HPDE6-E6E7 (cell line): Measurements from ENCODE around the gene UMODL1.
"Not testable (repeated sequence)": the region's sequence is repeated elsewhere in the genome, so short reads cannot be mapped to it uniquely, and the experiment has no call there.

Experiments
- DNase-seq: peaks from one replicate; pipeline ENCODE4 v3.0.0; 2011; ENCODE audit warnings: missing footprints; ENCODE audit errors: extremely low spot score

Gene UMODL1

DNA sequence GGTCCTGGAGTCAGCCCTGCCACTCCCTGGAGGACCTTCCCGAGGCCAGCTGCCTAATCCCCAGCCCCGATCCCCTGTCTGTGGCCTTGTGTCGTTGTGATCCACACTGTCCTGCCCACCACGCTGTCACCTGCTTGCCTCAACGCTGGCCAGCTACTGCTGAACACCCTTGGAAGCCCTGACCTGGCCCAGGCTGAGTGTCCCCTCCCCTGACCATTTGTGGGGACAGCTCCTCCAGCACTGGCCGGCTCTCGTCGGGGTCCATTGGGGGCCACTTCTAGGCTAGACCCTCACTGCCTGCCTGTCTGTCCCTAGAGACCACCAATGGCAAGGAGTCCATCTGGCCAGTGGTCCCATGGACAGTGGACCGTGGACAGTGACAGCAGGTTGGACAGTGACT lies 12.0 kb upstream of the UMODL1 start:
- DNase-seq = no peak

DNA sequence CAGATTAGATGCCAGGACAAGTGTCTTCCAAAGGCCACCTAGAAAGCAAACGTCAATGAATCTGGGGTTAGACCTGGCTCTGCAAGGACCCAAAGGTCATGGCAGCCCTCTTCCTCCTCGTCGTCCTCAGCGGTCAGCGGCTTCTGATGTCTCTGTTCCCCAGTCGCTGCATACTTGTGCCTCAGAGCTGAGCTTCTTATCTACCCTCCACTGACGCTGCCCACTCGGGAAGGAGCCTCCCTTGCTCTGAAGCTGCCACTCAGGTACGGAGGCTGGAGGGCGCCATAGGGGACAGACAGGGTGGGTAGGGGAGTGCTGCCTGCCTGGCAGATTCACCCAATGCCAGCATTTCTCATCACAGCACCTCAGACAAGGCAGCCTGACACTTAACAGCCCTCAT lies 11.4 kb upstream of the UMODL1 start:
- DNase-seq = no peak

DNA sequence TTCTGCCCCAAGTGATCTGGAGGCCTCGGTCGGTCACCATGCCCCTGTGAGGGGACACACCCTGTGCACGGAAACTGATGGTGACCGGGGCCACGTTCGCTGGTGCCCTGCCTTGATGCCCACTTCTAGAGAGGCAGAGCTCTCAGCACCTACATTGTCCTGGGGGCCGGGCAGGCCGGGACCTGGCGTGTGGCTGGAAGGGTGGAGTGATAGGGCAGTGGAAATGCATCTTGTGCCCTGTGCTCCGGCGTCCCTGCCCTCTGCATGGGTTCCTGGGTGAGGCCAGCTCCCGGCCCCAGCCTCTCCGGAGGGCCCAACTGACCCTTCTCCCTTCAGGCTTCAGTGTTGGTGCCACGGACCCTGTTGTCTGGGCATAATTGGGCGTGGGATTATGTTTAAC lies 11.0 kb upstream of the UMODL1 start:
- no peak for DNase-seq

DNA sequence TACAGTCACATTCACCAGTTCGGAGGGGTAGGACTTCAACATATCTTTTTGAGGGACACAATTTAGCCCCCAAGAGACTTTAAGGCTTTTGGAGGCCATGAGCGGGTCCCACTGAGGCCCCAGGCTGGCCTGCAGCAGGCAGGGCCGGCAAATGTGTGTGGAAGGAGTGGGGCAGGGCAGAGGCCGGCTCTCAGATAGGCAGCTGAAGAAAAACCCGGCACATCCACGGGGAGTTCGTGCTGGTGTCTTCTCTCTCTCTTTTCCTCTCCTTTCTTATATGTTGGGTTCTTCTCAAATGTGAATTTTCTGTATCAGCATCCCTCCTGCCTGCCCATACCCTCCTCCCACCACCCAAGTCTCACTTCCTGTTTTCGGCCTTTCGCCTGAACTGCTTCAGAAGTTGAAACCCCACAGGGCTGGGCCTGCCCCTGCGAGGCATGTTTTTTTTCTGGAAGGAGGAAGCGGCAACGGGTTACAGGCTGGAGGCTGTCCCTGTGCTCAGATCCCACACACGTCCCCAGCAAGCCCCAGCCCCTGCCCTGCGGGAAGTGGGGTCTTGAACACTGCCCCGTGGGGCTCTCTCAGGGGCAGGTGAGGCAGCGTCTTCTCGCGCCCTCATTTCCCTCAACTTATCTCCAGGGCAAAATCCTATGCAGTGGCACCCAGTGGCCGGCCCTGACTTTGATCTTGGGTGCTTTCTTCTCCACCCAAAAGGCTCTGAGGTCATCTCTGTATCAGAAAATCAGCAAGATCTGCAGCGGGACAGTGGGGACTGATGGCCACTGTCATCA lies 9.7 kb upstream of the UMODL1 start:
- no peak for DNase-seq

DNA sequence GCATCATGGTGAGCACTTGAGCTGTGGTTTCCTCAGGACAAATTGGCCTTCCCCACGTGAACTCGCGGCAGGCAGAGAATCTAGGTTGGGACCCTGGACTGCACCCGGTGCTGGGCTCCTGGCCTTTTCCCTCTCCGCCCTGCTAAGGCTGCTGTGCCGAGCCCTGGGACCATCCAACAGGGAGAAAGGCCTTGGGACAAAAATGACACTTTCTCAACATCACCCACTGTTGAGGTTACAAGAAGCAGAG lies 9.2 kb upstream of the UMODL1 start:
- DNase-seq = no peak

DNA sequence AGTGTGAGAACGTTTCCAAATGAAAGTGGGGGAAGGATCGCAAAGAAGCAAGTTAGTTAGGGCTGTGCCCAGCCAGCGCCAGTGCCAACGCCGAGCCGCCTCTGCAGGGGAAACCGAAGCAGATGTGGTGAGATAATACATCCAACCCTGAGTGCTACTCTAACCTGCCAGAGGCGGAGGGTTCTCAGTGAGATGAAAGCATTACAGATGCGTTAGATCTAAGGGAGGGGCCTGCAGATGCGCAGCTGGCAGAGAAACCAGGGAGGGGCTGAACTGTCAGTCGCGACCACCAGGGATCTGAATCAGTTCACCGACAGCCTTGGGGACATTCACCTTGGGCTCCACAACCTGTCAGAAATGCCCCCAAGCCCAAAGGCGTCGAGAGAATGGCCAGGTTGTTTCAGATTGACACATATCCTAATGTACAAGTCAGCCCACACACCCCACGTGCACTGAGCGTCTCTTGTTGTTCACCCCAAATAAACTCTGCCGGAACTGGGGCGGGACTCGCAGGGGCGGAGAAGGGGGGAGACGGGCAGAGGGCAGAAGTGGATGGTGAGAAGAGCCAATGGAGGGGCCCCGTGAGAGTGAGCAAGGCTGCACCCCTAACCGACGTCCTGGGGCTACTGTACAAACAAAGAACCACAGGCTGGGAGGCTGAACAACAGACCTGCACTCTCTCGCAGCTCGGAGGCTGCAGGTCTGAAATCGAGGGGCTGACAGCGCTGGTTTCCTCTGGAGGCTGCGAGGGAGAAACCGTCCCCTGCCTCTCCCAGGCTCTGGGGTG lies 8.7 kb upstream of the UMODL1 start:
- DNase-seq = no peak

DNA sequence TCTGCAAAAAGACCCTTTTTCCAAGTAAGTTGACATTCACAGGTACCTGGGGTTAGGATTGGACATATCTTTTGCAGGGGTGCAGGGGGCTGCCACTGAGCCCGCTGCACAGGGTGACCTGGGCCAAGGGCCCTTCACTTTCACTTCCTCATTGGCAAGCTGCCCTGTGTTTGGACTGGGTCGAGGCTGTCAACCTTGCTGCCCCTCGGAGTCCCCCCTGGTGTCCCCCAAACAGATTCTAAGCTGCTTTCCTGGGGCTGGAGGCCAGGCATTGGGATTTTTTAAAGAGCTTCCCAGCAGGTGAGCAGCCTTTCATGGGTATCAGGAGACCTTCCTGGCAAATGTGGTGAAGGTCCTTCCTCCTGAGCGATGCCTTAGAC lies 7.9 kb upstream of the UMODL1 start:
- no peak for DNase-seq

DNA sequence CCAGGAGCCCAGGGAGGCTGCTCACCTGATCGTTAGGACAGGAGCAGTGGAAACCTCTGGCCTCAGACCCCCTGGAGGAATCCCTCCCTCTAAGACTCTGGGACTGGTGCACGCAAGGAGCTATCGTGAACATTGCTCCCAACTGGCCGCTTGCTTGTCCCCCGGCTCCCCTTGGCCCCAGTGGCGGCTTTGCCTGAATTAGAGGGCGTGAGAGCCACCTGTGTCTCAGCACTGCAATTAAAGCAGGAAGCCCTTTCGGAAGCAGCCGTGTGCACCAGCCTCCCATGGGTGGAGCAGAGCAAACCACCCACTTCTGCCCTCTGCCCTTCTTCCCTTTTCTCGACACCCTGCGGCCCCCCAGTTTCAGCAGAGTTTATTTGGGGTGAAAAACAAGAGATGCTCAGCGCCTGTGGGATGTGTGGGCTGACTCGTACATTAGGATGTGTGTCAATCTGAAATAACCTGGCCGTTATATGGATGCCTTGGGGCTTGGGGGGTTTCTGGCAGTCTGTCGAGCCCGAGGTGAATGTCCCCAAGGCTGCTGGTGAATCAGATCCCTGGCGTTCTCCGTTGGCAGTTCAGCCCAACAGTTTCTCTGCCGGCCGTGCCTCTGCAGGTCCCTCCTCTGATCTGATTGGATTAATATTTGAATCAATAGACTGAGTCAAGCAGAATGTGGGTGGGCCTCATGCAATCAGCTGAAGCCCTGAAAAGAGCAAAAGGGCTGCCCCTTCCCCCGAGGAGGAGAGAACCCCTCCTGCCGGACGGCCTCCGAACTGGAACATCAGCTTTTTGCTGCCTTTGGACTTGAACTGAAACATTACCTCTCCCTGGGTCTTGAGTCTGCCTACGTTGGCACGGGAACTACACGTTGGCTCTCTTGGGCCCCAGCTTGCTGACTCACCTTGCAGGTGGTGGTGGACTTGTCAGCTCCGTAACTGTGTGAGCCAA lies 7.3 kb upstream of the UMODL1 start:
- peak; percentile 77 for DNase-seq

DNA sequence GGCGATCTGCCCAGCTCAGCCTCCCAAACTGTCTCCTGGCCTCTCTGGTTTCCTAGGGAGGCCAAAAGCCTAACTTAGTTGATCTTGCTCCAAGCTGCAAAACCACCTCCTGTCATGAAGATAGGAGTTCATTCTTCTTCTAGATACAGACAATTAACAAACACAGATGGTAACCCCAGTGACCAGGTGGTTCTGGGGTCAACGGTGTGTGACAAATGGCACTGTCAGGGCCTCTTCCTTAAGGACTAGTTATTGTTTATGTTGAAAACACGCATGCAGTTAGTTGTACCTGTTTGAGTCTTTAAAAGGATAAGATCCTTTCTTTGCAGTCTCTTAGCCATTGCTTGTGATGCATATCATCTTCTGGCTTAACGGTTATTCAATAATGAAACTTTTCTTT lies 4.6 kb upstream of the UMODL1 start:
- DNase-seq = no peak

DNA sequence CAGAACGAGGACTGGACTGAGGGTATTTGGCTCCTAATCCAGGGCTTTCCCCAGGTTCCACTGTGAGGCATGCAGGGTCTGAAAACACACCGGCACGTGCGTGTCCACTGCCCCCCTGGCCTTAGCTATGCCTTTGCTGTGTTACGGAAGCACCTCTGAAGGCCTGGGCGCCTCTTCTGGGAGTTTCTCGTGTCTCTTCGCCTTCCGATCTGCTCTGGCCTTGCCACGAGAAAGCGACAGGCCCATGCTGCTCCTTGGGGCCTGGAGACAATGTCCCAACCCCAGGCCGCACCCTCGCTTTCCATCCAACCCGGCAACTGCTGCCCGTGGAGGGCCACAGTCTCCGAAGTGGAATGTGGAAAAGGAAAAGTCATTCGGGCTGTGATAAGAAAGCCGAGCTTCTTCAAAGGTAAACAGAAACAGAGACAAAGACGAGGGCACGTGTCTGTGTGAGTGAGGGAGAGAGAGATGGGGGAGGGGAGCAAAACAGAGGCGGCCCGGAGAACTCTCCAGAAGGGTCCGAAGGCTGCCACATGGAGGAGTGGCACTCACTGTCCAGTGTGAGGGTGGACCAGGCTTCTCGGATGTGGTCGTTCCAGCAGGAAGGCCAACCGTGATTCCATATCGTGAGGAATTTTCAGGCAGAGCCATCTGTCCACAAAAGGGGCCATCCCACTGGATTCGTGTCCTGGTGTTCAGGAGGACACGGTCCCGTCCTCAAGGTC lies 3.4 kb upstream of the UMODL1 start:
- no peak for DNase-seq

DNA sequence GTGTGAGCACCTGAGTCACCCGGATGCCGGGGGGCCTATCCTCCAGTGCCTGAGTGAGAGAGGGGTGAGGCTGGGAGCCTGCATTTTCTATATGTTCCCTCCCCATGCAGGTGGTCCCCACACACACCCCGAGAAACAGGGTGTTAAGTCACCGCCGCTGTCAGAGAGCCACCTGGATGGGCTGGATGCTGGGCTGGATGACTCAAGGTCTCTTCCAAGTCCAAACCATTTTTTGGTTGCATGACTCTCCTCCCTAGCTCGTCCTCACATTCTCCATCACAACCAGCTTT lies 2.9 kb upstream of the UMODL1 start:
- DNase-seq = no peak

DNA sequence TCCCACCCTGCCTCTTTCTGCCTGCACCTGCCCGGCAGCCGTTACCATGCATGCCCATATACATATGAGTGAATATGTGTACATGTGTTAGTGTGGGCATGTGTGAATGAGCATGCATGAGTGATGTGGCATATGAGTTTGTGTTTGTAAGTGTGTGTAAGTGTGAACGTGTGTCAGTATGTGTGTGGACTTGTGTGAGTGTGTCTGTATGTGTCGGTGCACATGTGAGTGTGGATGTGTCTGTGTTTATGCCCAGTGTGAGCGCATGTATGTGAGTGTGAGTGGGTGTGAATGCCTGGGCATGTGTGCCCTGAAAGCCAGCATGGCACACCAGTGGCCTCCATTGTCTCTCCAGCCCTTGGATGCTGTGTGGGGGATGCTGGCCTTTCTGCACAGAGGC lies 2.5 kb upstream of the UMODL1 start:
- DNase-seq = no peak

DNA sequence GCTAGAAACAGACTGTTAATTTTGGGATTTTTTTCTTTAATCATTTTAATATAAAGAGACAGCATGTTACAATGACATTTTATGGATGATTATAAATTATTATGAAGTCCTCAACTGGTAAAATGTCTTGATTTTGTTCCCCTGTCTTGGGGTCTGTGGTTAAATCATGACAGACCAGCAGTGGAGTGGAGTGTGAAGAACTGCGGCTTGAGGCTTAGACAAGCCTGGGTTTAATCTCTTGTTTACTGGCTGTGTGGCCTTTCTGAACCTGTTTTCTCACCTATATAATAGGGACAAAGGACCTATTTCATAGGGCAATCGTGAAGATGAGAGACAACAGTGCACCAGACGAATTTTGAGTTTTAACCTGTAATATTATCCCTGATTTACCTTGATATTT lies 1.8 kb upstream of the UMODL1 start:
- DNase-seq = no peak

DNA sequence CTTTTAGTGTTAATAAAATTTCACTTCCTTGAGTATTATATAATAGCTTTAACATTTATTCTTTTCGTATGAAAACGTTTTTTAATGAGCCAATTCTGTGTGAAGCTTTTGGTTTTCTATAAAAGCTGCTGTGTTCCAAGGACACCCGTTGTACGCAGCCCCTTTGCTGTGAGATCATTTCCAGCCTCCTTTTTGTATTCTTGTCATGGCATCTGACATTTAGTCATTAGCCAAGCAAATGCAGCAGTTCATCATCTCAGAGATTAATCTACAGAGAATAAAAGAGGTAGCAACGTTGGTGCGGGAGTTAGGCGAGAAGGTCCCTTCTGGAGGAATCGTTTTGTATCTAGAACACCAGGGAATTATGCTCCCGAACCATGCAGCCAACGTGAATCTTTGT lies 1.3 kb upstream of the UMODL1 start:
- no peak for DNase-seq

DNA sequence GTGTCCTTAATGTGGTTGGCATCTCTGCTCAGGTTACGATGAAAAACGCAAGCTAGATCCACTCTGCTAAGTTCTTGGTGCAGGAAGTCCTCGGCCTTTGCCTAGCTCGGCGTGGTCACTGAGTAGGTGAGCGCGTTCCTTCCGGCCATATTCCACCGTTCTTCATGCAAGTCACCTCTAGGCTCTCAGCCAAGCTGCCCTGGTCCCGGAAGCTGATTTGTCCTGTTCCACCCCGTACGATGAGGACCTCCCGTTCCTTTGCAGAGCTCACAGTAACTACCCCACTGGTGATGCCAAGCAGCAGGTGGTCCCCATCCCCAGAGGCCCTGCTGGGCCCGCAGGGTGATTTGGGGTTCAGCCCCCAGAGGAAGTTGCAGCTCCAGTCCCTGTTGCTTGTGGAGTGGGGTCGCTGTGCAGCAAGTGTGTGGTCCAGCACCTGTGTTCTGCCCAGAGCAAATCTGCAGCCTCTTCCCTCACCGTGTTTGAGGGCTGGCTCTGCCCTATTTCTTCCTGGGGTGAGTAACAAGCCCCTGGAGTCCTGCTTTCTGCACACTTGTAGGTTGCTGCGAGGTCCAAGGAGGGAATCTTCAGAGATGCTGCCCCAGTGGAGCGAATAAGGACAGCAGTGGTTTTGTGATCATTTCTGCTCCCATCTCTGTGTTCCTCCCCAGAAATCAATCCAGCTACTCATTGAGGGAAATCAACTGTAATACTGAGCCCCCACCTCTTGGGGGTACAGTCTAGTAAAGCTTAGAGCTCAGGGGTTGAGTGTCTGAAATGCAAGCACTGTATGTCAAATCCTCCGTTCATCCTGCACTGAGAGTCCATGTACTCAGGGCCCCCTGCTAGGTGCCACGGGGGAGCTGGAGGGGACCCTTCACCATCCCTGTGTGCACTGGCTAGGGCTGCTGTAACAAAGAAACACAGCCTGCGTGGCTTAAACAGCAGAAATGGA lies 2.3 kb downstream of the UMODL1 start:
- no peak for DNase-seq

DNA sequence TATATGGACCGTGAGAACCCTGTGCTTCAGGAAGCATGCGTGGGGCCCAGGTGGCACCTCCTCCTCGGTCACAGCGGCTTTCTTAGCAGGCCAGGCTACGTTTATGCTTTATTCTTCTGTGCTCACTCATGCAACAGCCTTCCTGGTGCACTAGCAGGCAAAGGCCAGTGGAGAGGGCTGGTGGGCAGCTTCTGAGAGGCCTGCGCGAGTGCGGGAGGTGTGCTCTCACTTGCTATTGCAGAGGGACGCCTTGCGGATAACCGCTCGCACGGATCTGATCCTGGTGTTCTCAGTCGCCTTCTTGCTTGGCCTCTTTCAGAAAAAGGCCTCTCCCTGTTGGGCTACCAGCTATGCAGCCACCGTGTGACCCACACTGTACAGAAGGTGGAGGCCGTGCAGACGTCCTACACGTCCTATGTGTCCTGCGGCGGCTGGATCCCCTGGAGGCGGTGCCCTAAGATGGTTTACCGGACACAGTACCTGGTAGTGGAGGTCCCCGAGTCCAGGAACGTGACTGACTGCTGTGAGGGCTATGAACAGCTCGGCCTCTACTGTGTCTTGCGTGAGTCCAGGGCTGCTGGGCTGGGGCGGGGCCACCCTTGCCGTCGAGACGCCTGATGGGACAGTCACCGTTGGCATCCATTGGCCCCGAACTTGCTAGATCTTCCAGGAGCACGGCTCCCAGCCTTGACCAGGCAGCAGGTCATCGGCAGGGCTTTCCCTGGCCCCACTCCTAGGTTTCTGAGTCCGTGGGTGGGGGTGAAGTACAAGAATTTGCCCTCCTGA lies 4.8 kb downstream of the UMODL1 start:
- no peak for DNase-seq

DNA sequence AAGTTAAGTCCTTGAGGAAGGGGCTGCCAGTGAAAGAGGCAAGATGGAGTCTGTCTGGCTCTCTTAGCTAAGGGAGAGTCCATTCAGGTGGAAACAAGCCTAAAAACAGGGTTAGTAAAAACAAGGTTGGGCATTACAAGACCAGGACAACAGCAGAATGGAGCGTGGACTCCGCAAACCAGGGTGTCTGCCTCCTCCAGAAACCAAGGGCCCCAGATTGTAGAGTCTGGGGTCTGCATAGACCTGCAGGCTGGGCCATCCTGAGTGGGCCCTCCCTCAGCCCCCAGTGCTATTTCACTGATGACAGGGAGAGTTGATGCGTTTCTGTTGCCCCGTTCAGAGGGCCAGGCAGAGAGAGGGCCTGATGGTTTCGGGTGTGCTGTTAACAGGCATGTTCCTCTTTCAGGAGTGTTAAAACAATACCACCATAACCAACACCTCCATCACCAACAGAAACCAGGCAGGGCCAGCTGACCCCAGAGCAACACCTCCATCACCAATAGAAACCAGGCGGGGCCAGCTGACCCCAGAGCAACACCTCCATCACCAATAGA lies 6.6 kb downstream of the UMODL1 start:
- DNase-seq = not testable (repeated sequence)

DNA sequence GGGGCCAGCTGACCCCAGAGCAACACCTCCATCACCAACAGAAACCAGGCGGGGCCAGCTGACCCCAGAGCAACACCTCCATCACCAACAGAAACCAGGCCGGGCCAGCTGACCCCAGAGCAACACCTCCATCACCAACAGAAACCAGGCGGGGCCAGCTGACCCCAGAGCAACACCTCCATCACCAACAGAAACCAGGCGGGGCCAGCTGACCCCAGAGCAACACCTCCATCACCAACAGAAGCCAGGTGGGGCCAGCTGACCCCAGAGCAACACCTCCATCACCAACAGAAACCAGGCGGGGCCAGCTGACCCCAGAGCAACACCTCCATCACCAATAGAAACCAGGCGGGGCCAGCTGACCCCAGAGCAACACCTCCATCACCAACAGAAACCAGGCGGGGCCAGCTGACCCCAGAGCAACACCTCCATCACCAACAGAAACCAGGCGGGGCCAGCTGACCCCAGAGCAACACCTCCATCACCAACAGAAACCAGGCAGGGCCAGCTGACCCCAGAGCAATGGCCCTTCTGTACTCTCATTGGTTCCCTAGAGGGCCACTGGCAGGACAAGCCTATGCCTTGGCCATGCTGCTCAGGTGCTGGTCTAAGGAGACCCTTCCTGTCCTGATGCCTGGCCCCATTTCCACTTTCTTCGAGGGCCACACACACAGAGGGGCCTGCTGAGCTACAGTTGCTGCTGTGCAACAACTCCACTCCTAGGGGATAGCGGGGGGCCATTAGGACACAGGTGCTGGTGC lies 7.3 kb downstream of the UMODL1 start:
- not testable (repeated sequence) for DNase-seq
